NOMO-1 treated with DMSO at 0.1 percent for 48 hours (cell line): Measurements from ENCODE around the gene ABT1.

Source experiments
- DNase-seq: peaks from one replicate; lab custom pipeline; 2025; ENCODE audit not compliant: unreplicated experiment; lab: John Stamatoyannopoulos, UW

ABT1 gene

GRCh38 chr6:26571592-26572296, 25.0 kb upstream of the ABT1 start:
- peak; percentile 68 for DNase-seq

- DNase-seq = no peak
Measured at GRCh38 chr6:26575494-26575939, 21.2 kb upstream of the ABT1 start.

- peak; percentile 50 for DNase-seq
Measured at GRCh38 chr6:26576407-26576843, 20.3 kb upstream of the ABT1 start.

DNA sequence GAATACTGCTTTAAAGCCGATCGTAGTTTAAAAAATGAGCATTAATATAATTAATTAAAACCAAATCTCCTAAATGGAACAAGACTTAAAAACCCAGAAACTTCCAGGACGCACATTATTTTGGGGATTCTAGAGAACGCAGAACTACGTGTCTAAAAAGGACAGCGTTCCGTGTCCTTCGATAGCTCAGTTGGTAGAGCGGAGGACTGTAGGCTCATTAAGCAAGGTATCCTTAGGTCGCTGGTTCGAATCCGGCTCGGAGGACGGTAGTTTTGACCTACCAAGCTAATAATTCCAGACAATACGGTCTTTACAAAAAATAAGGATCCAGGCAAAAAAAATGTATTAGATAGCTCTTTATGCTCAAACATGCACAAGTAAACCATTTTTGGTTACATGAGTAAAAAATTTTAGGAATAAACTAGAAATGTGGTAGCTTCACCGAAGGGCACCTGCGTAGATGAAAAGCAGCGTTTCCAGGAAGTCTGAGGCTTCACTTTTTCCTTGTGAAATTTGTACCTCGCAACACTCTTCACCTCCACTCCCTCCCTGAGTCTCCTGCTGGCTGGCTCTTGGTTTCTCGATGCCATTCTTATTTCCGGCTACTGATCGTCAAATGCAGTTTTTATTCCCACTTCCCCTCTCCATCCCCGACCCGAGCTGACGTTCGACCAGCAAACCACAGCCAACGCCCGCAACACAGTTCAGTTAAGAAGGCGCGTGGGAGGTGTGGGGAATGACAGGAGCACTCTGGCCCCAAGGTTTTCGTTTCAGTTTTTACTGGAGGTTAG, 19.6 kb upstream of the ABT1 start:
- peak; percentile 67 for DNase-seq

- DNase-seq = no peak
Measured at GRCh38 chr6:26577720-26578072, 19.1 kb upstream of the ABT1 start.

GRCh38 chr6:26578279-26578678, 18.5 kb upstream of the ABT1 start:
- no peak for DNase-seq

DNA sequence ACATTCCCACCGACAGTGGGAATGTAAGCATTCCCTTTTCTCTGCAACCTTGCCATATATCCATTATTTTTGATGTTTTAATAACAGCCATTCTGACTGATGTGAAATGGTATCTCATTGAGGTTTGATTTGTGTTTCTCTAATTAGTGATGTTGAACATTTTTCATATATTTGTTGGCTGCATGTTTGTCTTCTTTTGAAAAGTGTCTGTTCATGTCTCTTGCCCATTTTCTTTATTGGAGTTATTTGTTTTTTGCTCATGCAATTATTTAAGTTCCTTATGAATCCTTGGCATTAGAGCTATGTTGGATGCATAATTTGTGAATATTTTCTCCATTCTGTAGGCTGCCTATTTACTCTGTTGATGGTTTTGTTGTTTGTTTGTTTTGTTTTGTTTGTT, 18.0 kb upstream of the ABT1 start:
- no peak for DNase-seq

DNA sequence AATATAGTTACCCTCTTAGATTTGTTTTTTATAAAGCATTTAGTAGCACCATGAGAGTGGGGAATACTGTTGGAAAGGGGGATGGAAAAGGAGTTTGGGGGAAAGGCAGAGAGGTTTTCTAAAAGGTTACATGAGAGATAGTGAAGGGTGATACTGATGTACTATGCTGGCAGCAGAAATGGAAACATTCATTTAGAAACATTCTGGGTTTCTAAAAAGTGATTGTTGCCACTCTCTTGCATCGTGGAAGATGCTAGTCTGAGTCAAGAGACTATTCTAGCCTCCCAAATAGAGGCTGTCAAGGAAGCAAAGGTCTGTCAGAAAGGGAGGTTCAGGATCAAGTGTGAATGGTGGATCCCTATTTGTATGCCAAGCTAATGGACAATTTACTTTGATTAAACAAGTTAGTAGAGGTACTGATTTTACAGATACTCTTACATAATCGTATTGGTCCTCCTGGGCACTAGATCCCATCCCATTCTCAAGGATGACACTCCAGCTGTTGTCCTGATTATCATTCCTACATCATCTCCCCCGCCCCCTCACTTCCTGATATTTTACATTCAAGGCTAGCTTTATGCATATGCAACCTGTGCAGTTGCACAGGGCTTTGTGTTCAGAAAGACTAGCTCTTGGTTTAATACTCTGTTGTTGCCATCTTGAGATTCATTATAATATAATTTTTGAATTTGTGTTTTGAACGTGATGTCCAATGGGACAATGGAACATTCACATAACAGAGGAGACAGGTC, 15.4 kb upstream of the ABT1 start:
- DNase-seq = no peak

DNA sequence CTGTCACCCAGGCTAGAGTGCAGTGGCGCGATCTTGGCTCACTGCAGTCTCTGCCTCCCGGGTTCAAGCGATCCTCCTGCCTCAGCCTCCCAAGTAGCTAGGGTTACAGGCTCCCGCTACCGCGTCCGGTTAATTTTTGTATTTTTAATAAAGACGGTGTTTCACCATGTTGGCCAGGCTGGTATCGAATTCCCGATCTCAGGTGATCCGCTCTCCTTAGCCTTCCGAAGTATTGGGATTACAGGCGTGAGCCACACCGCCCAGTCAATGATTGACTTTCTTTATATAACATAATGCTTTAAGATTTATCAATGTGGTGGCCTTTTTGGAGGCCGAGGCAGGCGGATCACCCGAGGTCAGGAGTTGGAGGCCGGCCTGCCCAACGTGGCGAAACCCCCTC, 7.8 kb upstream of the ABT1 start:
- DNase-seq = no peak

DNA sequence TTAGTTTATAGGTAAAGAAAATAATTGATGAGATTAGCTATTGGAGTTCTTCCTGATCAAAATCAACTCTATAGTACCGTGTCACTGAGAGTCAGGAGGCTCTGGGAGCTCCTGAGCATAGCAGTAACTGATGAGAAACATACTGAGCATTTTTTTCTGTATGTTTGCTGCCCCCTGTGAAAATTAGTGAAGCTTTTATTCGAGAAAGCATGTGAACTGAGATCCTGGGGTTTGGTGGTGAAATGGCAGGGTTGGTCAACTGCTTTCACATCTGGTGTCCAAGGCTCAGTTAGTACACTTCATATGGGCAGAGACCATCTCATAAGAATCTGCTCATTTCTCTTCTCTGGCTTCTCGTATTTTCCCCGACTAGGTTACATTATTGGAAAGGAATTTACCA, 4.1 kb upstream of the ABT1 start:
- no peak for DNase-seq

DNA sequence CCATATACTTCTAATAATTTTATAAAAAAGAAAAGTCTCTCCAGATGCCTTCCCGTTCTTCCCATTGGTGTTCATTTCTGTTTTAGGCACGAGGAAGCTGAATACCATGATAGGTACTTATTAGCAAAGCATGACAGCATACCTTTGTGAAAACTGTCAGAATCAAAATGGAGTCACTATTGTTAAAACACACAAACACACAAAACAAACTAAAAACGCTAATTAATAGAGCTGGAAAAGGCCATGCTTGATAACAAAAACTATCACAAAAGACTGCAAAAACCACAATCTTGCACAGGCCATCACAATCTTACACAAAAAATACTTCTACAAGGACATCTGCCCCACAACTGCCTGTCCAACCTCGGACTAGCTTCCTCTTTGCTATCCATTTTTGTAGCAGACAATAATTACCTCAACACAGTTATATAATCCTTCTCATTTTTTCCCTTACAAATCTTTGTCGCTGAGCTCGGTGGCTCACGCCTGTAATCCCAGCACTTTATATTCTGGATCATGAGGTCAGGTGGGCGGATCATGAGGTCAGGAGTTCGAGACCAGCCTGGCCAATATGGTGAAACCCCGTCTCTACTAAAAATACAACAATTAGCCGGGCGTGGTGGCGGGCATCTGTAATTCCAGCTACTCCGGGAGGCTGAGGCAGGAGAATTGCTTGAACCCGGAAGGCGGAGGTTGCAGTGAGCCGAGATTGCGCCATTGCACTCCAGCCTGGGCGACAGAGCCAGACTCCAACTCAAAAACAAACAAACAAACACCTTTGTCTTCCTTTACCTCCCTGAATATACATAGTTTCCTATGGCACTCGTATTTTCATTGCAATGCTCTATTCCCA, 3.2 kb upstream of the ABT1 start:
- no peak for DNase-seq

GRCh38 chr6:26594131-26594498, 2.6 kb upstream of the ABT1 start:
- DNase-seq = peak; percentile 18

DNA sequence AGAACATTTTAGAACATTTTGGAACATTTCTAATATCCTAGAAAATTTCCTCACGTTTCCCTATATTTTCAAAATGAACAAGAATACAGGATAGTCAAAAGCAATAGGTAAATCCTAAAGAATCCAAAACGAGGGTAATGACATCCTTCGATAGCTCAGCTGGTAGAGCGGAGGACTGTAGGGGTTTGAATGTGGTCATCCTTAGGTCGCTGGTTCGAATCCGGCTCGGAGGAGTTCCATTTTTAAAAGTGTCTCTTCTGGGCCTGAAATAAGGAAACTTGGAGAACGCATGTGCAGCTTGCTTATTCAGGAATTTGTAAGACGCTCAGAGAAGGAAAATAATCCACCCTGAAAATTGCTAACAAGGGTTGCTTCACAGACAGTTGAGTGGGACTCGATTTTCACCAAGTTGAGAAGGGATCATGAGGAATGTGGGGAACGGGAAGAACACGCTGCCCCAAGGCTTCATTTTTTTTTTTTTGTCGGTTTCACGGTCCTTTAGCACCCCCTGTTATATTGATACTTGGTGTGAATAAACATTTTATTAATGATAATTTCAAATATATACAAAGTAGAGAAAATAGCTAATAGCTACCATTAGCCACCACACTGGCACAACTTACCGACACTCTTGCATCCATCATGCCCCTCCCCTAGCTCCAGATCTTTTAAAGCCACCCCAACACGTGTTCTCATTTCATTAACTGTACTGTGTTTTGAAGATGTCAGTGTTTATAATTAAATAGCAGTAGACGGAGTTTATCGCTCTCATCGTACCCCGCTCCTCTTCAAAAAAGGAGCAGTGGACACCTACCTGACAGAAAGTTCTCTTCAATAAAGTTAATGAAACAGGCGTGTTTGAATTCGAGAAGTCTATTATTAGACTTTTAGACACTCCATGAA, 1.8 kb upstream of the ABT1 start:
- DNase-seq = no peak

DNA sequence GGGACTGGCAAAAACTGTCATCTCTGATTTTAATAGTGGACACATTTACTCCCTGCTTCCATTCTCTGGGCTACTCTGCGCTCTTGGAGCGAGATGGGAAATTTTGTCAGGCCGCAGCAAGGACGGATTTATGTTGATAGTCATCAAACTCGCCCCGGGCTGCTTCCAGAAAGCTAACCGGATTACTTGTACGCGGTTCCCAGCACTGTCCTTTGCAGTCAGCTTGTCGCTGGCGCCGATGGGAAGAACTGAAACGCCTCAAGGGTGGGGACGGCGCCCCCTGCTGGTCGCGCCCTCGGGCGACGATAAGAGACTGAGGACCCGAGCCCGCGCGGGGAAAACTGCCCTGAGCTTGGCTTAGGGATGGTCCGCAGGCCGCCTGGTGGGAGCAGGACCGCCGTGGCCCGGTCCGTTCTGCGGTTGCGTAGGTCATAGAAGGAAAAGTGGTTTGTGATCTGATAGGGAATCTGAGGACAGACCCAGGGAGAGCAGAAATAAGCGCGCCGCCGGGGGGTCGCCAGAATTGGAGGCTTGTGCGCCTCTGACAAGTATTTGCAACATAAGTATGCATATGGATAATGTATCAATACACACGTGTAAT, 984 bp upstream of the ABT1 start:
- DNase-seq = peak; percentile 72

DNA sequence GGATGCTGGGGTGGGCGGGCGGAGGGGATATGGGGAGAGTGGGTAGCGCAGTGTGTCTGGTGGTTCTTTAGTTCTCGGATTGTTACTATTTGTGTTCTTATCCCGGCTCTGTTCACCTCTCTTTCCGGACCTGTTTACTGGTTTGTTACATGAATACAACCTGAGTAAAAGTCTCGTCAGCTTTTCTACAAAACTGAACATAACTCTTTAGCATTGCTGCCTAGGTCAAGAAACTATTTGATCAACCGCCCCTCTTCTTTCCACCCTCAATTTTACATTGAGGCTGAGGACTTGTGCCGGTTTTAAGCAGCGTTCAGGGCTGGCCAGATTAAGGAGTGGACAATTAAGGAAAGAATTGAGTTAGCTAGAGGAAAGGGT, 625 bp downstream of the ABT1 start:
- DNase-seq = no peak

- no peak for DNase-seq
Measured at GRCh38 chr6:26597821-26598220, 1.1 kb downstream of the ABT1 start.

- no peak for DNase-seq
Measured at GRCh38 chr6:26598267-26598666, 1.5 kb downstream of the ABT1 start.

DNA sequence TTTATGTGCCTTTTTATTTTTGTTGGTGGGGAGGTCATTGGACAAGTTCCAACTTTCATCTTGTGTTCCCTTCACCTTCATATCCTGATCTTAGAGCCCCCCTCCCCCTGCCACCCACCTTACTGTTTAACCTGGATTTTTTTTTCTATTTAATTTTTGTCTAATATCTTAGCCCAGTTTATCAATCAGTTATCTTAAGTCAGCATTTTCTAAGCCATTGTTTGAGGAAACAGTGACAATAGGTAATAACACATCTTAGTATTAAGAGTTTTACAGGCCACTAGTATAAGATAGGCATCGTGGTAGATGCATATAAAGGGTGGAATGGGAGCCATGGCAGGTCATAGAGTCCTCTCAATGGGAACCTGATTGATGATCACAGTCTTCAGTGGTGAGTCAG, 2.4 kb downstream of the ABT1 start:
- DNase-seq = no peak

- no peak for DNase-seq
Measured at GRCh38 chr6:26599591-26599990, 2.8 kb downstream of the ABT1 start.

DNA sequence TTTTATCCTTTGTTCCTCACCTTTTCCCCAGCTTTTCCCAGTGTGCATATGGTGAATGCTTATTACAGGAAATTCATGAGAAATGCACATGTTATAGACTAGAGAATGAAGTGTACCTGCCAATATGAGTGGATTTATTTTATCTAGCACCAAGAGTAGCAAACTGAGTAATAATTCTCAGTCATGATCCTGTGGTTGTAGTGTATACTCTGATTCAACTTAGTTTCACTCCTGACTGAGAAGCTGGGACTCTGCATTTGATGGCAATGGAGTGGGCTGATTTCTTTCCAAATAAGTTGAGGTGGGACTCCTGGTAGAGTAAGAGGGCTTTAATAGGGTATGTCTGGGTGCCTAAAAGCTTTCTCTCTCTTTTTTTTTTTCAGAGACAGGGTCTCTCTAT, 4.0 kb downstream of the ABT1 start:
- no peak for DNase-seq
